Measurements from ENCODE around the gene CELSR1.

CELSR1 gene

DNA sequence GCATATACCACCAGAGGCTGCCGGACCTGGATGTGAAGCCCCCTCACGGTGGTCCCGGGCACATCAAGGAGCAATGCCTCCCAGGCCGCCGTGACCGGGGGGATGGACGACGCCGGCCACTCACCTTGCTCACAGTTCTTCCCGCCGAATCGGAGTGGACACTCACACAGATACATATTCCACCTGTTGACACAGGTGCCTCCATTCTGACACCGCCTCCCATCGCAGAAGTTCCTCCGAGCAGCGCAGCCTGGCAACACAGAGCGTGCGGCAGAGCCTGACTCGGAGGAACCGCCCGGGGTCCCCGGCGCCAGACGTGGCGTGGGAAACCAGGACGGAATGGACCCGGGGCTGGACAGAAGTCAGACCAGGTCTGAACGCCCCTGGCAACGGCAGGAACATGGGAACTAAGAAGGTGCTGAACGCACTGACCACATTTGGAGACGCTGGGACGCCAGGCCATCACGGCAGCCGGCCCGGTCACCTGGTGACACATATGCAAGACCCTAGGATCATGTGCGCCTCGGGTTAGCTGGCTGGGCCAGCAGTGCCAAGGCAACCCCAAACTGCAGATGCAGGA is 127.7 kb downstream of the CELSR1 start:
- no peak overlapping the region for H3K4me3 ChIP-seq (ENCODE audit: low read length)
- no peak overlapping the region for H3K4me2 ChIP-seq (ENCODE audit: low read length)
- H3K4me1 ChIP-seq (ENCODE audit: low read length): no peaks in the 10 kb centered on the region
- H3K9ac ChIP-seq (ENCODE audit: low read length): no peak overlapping the region
- H3K36me3 ChIP-seq (replicated peaks; ENCODE audit: low read depth, low read length): no peaks in the 10 kb centered on the region
- peaks cover 16% of the 10 kb centered on the region; the same call in 1 of the 2 replicates for H3K27me3 ChIP-seq (ENCODE audit: low read depth, low read length)
- H3K79me2 ChIP-seq (ENCODE audit: low read length): no peaks in the 10 kb centered on the region
- no peaks in the 10 kb centered on the region for H3K9me3 ChIP-seq (ENCODE audit: insufficient read depth, low read length)
- H4K20me1 ChIP-seq (ENCODE audit: insufficient read depth, low read length): no peaks in the 10 kb centered on the region
- H3K27ac ChIP-seq (ENCODE audit: low read length): no peak overlapping the region
- TF ChIP-seq, protein P1, sequence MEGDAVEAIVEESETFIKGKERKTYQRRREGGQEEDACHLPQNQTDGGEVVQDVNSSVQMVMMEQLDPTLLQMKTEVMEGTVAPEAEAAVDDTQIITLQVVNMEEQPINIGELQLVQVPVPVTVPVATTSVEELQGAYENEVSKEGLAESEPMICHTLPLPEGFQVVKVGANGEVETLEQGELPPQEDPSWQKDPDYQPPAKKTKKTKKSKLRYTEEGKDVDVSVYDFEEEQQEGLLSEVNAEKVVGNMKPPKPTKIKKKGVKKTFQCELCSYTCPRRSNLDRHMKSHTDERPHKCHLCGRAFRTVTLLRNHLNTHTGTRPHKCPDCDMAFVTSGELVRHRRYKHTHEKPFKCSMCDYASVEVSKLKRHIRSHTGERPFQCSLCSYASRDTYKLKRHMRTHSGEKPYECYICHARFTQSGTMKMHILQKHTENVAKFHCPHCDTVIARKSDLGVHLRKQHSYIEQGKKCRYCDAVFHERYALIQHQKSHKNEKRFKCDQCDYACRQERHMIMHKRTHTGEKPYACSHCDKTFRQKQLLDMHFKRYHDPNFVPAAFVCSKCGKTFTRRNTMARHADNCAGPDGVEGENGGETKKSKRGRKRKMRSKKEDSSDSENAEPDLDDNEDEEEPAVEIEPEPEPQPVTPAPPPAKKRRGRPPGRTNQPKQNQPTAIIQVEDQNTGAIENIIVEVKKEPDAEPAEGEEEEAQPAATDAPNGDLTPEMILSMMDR (IDR thresholded peaks at IDR 0.05; ENCODE audit: low read depth, low read length): no peak
- TF ChIP-seq EZH2phosphoT487 (IDR thresholded peaks at IDR 0.05; ENCODE audit: low read depth): no peak
- no peak overlapping the region for H2AFZ ChIP-seq (ENCODE audit: low read depth, low read length)

DNA sequence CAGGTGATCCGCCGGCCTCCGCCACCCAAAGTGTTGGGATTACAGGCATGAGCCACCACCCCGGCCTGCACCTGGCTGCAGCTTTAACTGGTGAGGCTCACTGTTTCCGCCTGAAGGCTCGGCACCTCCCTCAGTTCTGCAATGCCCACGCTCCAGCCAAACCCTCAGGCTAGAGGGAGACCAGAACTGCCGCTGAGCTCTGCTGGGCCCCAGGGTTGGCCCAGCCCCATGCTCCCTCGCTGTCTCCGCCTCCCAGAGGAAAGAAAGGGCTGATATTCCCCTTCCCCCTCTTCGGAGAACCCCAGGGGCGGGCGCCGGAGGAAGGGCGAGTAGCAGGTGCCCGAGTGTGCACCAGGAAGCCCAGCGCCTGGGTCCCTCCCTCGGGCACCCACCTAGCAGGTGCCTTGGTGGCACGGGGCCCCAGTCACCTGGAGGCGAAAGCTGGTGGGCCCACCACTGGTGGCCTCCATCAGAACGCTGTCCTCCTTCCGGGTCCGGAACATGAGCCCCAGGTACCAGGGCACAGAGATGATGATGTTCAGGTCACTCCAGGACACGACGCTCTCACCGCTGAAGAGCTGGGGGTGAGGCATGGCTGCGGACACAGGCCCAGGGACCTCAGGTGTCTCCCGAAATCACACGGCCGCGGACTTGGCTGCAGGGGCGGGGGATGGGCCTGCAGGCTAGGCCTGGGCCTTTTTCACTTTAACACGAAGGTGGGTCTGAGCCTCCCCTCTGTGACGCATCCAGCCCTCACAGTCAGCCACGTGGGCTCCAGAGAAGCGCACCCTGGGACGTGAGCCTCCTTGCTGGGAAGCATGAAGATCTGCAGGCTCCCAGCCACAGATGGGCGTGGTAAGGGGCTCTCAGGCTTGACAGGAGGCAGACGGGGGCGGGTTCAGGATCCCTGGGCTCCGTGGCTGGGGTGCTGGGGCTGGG is 128.6 kb downstream of the CELSR1 start:
- no peaks in the 10 kb centered on the region for H3K36me3 ChIP-seq (replicated peaks; ENCODE audit: low read depth, low read length)
- TF ChIP-seq, protein P1 (IDR thresholded peaks at IDR 0.05; ENCODE audit: low read depth, low read length): no peak
- TF ChIP-seq EZH2phosphoT487 (IDR thresholded peaks at IDR 0.05; ENCODE audit: low read depth): no peak
- no peak overlapping the region for H2AFZ ChIP-seq (ENCODE audit: low read depth, low read length)
- no peak overlapping the region for H3K27ac ChIP-seq (ENCODE audit: low read length)
- no peak overlapping the region for H3K4me2 ChIP-seq (ENCODE audit: low read length)
- peaks cover 13% of the 10 kb centered on the region; the same call in 1 of the 2 replicates for H3K27me3 ChIP-seq (ENCODE audit: low read depth, low read length)
- H4K20me1 ChIP-seq (ENCODE audit: insufficient read depth, low read length): no peaks in the 10 kb centered on the region
- no peak overlapping the region for H3K4me3 ChIP-seq (ENCODE audit: low read length)
- H3K9ac ChIP-seq (ENCODE audit: low read length): no peak overlapping the region
- H3K9me3 ChIP-seq (ENCODE audit: insufficient read depth, low read length): no peaks in the 10 kb centered on the region
- no peaks in the 10 kb centered on the region for H3K4me1 ChIP-seq (ENCODE audit: low read length)
- H3K79me2 ChIP-seq (ENCODE audit: low read length): no peaks in the 10 kb centered on the region

DNA sequence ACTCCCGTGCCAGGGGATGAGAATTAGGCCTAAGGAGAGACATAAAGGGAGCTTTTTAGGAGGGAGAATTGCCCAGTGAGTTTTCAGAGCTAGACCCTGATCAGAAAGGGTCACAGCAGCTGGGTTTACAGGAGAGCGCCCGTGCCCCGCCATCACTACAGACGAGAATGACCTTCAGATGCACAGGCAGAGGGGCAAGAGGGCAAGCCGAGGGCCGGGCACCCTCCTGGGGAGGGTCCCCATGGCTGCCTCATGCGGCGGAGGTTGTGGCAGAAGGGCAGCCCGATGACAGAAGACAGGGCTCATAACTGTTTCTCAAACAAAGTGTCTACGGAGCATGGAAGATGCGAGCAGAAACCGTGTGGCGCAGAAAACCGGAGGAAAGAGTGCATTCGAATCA is 129.7 kb downstream of the CELSR1 start:
- H3K4me2 ChIP-seq (ENCODE audit: low read length): no peak overlapping the region
- no peak for TF ChIP-seq EZH2phosphoT487 (IDR thresholded peaks at IDR 0.05; ENCODE audit: low read depth)
- TF ChIP-seq, protein P1 (IDR thresholded peaks at IDR 0.05; ENCODE audit: low read depth, low read length): no peak
- H3K27ac ChIP-seq (ENCODE audit: low read length): no peak overlapping the region
- no peak overlapping the region for H3K9ac ChIP-seq (ENCODE audit: low read length)
- H3K9me3 ChIP-seq (ENCODE audit: insufficient read depth, low read length): no peaks in the 10 kb centered on the region
- no peak overlapping the region for H2AFZ ChIP-seq (ENCODE audit: low read depth, low read length)
- H3K4me3 ChIP-seq (ENCODE audit: low read length): no peak overlapping the region
- no peaks in the 10 kb centered on the region for H3K79me2 ChIP-seq (ENCODE audit: low read length)
- H3K4me1 ChIP-seq (ENCODE audit: low read length): no peaks in the 10 kb centered on the region
- H3K27me3 ChIP-seq (ENCODE audit: low read depth, low read length): peaks cover 6% of the 10 kb centered on the region; the same call in 1 of the 2 replicates
- H4K20me1 ChIP-seq (ENCODE audit: insufficient read depth, low read length): no peaks in the 10 kb centered on the region
- H3K36me3 ChIP-seq (replicated peaks; ENCODE audit: low read depth, low read length): no peaks in the 10 kb centered on the region

DNA sequence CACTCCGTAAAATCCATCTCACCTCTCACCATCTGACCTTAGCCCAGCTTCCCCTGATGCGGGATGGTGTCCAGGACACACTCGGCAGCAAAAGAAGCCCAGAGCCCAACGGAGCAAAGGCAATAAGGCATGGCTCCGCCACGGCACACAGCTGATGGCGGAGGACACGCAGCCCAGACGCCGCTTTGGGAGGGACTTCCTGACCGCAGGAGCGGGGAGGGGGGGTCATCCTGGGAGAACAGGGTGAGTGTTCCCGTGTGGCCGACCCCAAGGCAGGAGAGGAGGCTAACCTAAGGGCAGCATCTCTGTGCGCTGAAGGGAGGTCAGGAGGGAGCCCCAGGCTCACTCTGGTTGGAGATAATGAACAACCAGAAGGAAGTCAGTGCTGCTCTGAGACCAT is 130.6 kb downstream of the CELSR1 start:
- H3K4me3 ChIP-seq (ENCODE audit: low read length): no peak overlapping the region
- H3K9me3 ChIP-seq (ENCODE audit: insufficient read depth, low read length): no peaks in the 10 kb centered on the region
- H3K79me2 ChIP-seq (ENCODE audit: low read length): no peaks in the 10 kb centered on the region
- no peak for TF ChIP-seq EZH2phosphoT487 (IDR thresholded peaks at IDR 0.05; ENCODE audit: low read depth)
- TF ChIP-seq, protein P1 (IDR thresholded peaks at IDR 0.05; ENCODE audit: low read depth, low read length): no peak
- H3K4me1 ChIP-seq (ENCODE audit: low read length): no peaks in the 10 kb centered on the region
- H3K9ac ChIP-seq (ENCODE audit: low read length): no peak overlapping the region
- H3K36me3 ChIP-seq (replicated peaks; ENCODE audit: low read depth, low read length): no peaks in the 10 kb centered on the region
- H3K27ac ChIP-seq (ENCODE audit: low read length): no peak overlapping the region
- H3K4me2 ChIP-seq (ENCODE audit: low read length): no peak overlapping the region
- H4K20me1 ChIP-seq (ENCODE audit: insufficient read depth, low read length): no peaks in the 10 kb centered on the region
- no peak overlapping the region for H2AFZ ChIP-seq (ENCODE audit: low read depth, low read length)
- H3K27me3 ChIP-seq (ENCODE audit: low read depth, low read length): peaks cover 8% of the 10 kb centered on the region

Measured in OCI-LY3 (cell line).